MCF 10A (cell line): ENCODE measurements around the gene PLEKHA7. TPM values are rescaled to one million over a fixed set of nuclear protein-coding genes. Genes with fewer than 3 reads are reported as not detected.

ENCODE experiments used
- BruUV-seq: library from RNA; stranded (reverse); fragments of 400-500 nt; replicated peaks from 2 replicates; lab custom pipeline; 2021; lab: Mats Ljungman, UMichigan
- CTCF ChIA-PET: fragments of 300-600 bp; sonication (Branson Sonifier 250); formaldehyde crosslinking; extraction: SDS; loops from one replicate; lab custom pipeline; 2021; ENCODE audit warnings: antibody characterized with exemption, inconsistent platforms; lab: Yijun Ruan, JAX
- POLR2A ChIA-PET: fragments of 300-600, 350-650 bp; sonication (Branson Sonifier 250); formaldehyde crosslinking; extraction: SDS; loops from one replicate; lab custom pipeline; 2020; ENCODE audit warnings: antibody characterized with exemption, inconsistent platforms; lab: Yijun Ruan, JAX
- DNase-seq: peaks from one replicate; pipeline ENCODE4 v3.0.0-alpha.2; 2018; ENCODE audit not compliant: unreplicated experiment
- H3K27ac Mint-ChIP-seq: one replicate; pipeline ENCODE4 v1.8.0; 2022; ENCODE audit warnings: mild to moderate bottlenecking, low read depth, mixed read lengths; ENCODE audit not compliant: unreplicated experiment
- H3K27me3 Mint-ChIP-seq: one replicate; pipeline ENCODE4 v1.8.0; 2022; ENCODE audit warnings: mixed read lengths; ENCODE audit not compliant: insufficient read depth, unreplicated experiment
- H3K36me3 Mint-ChIP-seq: one replicate; pipeline ENCODE4 v1.8.0; 2022; ENCODE audit warnings: mild to moderate bottlenecking, moderate library complexity, mixed read lengths; ENCODE audit not compliant: insufficient read depth, unreplicated experiment
- H3K4me1 Mint-ChIP-seq: one replicate; pipeline ENCODE4 v1.8.0; 2022; ENCODE audit warnings: mixed read lengths; ENCODE audit not compliant: insufficient read depth, unreplicated experiment
- H3K4me3 Mint-ChIP-seq: one replicate; pipeline ENCODE4 v1.8.0; 2022; ENCODE audit warnings: mild to moderate bottlenecking, moderate library complexity, mixed read lengths; ENCODE audit not compliant: unreplicated experiment
- H3K9me3 Mint-ChIP-seq: one replicate; pipeline ENCODE4 v1.8.0; 2022; ENCODE audit warnings: mixed read lengths; ENCODE audit not compliant: unreplicated experiment
- CTCF ChIP-seq: fragments of 200-600 bp; IDR thresholded peaks from one replicate; pipeline ENCODE4 v1.8.0; 2022; ENCODE audit warnings: antibody characterized with exemption, mild to moderate bottlenecking; ENCODE audit not compliant: unreplicated experiment
- intact Hi-C: fragments of 100-400 bp; cut with micrococcal nuclease; formaldehyde crosslinking; loops from 2 replicates; pipeline ENCODE4 v1.14.1; 2022
- total RNA-seq: library from RNA; stranded (reverse); gene quantifications from 2 replicates; pipeline ENCODE4 v1.2.3, GENCODE V29; 2022

Gene PLEKHA7
- total RNA-seq, 1 experiment from 2014 or later: 2.8 TPM

DNA sequence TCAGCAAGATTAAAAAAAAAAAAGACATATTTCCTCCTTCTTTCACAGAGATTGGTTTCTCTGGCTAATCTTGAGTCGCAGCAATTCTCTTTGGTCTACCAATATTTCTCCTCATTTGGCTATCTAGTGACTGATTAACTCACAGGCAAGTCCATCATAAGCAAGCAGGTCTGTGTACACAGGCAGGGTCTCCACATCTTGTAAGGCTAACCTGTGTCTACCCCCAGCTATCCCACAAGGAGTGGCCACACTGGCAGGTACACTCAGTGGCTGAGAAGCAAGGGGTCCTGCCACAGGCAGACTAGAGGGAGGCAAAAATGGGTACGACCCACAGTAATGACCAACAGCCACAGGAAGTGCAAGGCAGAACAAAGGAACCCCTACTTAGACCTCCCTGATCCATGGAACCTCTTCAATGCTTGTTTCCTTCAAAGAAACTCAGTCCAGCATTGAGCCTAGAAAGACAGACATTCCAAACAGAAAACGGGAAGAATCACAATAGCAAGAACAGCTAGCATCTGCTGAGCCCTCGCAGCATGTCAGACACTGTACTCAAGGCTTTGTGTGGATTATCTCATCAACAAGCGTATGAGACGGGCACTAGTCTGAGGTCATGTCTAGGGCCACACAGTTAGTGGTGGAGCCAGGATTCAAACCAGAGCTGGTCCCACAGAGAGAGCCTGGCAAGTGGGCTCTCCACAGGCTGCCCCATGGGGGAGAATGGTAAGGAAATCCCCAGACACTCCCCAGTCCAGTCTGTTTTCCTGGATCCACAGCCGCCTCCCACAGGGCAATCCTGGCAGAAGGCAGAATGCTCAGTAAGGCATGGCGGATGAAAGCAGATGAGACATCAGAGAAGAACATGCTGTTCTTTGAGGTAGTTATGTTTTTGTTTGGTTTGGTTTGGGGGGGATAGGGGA lies 34.3 kb downstream of the PLEKHA7 start:
- Mint-ChIP-seq H3K4me1 (no peaks in the 10 kb centered on the region), H3K9me3 (no peaks in the 10 kb centered on the region), H3K4me3 (no peak overlapping the region), H3K27me3 (no peaks in the 10 kb centered on the region), H3K36me3 (no peaks in the 10 kb centered on the region), H3K27ac (no peak overlapping the region)
- TF ChIP-seq CTCF: no peak
- no TSS peak for BruUV-seq
- no peak for DNase-seq
- CTCF ChIA-PET: interaction anchor here (0.7 to 1.4 kb wide), 3 partner anchors 13 to 83 kb away, joined by 3 read pairs; no protein-coding TSS in a partner anchor
- POLR2A ChIA-PET: no interaction called here
- intact Hi-C loops: no loop called here

GRCh38 chr11:16977994-16978315 lies 36.3 kb downstream of the PLEKHA7 start:
- no peaks in the 10 kb centered on the region for H3K27me3 Mint-ChIP-seq
- no peaks in the 10 kb centered on the region for H3K4me1 Mint-ChIP-seq
- ChIA-PET CTCF (no interaction called here), POLR2A (no interaction called here)
- H3K9me3 Mint-ChIP-seq: no peaks in the 10 kb centered on the region
- no peak for TF ChIP-seq CTCF
- H3K4me3 Mint-ChIP-seq: no peak overlapping the region
- BruUV-seq: no TSS peak
- H3K36me3 Mint-ChIP-seq: no peaks in the 10 kb centered on the region
- DNase-seq: no peak
- no peak overlapping the region for H3K27ac Mint-ChIP-seq
- intact Hi-C loops: no loop called here

DNA sequence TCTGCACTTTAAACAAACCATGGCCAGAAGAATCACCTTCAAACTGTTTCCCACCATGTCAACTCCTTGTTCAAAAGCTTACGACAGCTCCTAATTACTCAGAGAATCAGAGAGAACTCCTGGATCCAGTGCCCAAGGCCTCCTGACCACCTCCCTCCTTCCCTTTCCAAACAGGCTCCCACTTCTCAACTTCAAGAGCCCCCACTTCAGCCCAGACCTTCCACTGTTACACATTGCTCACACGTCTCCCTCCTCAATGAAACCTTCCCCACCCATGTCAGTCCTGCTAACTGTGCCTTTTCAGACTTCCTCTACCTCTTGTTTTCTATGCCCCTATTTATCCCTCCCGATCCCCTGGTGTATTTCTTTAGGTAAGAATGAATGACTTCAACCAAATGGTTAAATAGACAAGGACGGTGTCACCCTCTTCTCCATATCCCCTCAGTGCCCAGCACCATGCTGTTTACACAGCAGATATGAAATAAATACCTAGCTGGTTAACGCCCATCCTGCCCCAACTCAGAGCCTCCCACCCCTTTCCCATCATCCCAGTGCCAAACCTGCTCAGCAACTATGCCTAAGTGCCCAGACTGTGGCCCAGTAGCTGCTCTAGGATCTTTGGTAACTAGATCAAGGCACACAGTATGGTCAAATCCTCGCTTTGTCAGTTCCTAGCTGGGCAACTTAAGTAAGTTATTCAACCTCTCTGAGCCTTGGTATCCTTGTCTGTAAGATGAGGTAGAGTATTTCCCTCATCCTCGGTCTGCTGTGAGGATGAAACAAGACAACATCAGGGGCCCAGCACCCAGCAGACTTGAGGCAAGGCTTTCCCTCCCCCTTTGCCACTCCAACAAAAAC lies 36.8 kb downstream of the PLEKHA7 start:
- H3K27me3 Mint-ChIP-seq: no peaks in the 10 kb centered on the region
- H3K4me1 Mint-ChIP-seq: no peaks in the 10 kb centered on the region
- no peak overlapping the region for H3K4me3 Mint-ChIP-seq
- H3K36me3 Mint-ChIP-seq: no peaks in the 10 kb centered on the region
- ChIA-PET POLR2A (no interaction called here), CTCF (interaction anchor here (1.1 to 1.3 kb wide), 2 partner anchors 32 to 157 kb away, joined by 3 to 9 read pairs; no protein-coding TSS in a partner anchor)
- BruUV-seq: no TSS peak
- DNase-seq: no peak
- H3K9me3 Mint-ChIP-seq: no peaks in the 10 kb centered on the region
- H3K27ac Mint-ChIP-seq: no peak overlapping the region
- no peak for TF ChIP-seq CTCF
- intact Hi-C loops: no loop called here

GRCh38 chr11:16976379-16976778 lies 37.8 kb downstream of the PLEKHA7 start:
- POLR2A ChIA-PET: no interaction called here
- intact Hi-C loops: no loop called here
- CTCF ChIA-PET: interaction anchor here (1.1 to 1.9 kb wide), 3 partner anchors 31 to 156 kb away, joined by 3 to 9 read pairs (median 6); no protein-coding TSS in a partner anchor
- no peak for DNase-seq
- no peaks in the 10 kb centered on the region for H3K36me3 Mint-ChIP-seq
- no TSS peak for BruUV-seq
- no peak overlapping the region for H3K4me3 Mint-ChIP-seq
- TF ChIP-seq CTCF: no peak
- H3K4me1 Mint-ChIP-seq: no peaks in the 10 kb centered on the region
- no peak overlapping the region for H3K27ac Mint-ChIP-seq
- no peaks in the 10 kb centered on the region for H3K27me3 Mint-ChIP-seq
- H3K9me3 Mint-ChIP-seq: no peaks in the 10 kb centered on the region
